ENCODE data around the gene SOX9. TPM values are rescaled to one million over a fixed set of nuclear protein-coding genes. Genes with fewer than 3 reads are reported as not detected.
A peak's percentile ranks its signal among the peaks of the same experiment; 100 is the strongest.

The SOX9 gene
- total RNA-seq, 6 experiments from 2014 or later: 0.71 to 4.2 (median 1.00) TPM

- DNase-seq: peak; percentile 62
- H3K27ac Mint-ChIP-seq: no peak overlapping the region; the same call in 1 of the 2 replicates
- peaks cover 45% of the 10 kb centered on the region for H3K4me1 Mint-ChIP-seq (ENCODE audit: low read depth)
- peaks cover 41% of the 10 kb centered on the region for H3K27me3 Mint-ChIP-seq (ENCODE audit: insufficient read depth)
- peaks cover 4% of the 10 kb centered on the region; the same call in 1 of the 2 replicates for H3K9me3 Mint-ChIP-seq
- peak overlapping the region; percentile 93 for H3K4me3 Mint-ChIP-seq
- peaks cover 12% of the 10 kb centered on the region; the same call in 1 of the 2 replicates for H3K36me3 Mint-ChIP-seq (ENCODE audit: low read depth)
- no peak for TF ChIP-seq CTCF (IDR thresholded peaks at IDR 0.05)
Measured at GRCh38 chr17:72119873-72120641, 763 bp upstream of the SOX9 start.

GRCh38 chr17:72121164-72122009, 567 bp downstream of the SOX9 start:
- DNase-seq: peak; percentile 26
- TF ChIP-seq CTCF (IDR thresholded peaks at IDR 0.05): peak; percentile 39; the same call in 1 of the 2 replicates
- Mint-ChIP-seq H3K4me3 (peak overlapping the region; percentile 93), H3K27ac (peak overlapping the region; percentile 37; the same call in 1 of the 2 replicates), H3K9me3 (peaks cover 2% of the 10 kb centered on the region; the same call in 1 of the 2 replicates), H3K4me1 (ENCODE audit: low read depth) (peaks cover 56% of the 10 kb centered on the region), H3K36me3 (ENCODE audit: low read depth) (peaks cover 12% of the 10 kb centered on the region; the same call in 1 of the 2 replicates), H3K27me3 (ENCODE audit: insufficient read depth) (peaks cover 32% of the 10 kb centered on the region)

GRCh38 chr17:72122010-72122764, 1.4 kb downstream of the SOX9 start:
- Mint-ChIP-seq H3K27ac (peak overlapping the region; percentile 37; the same call in 1 of the 2 replicates), H3K27me3 (ENCODE audit: insufficient read depth) (peaks cover 24% of the 10 kb centered on the region), H3K36me3 (ENCODE audit: low read depth) (peaks cover 12% of the 10 kb centered on the region; the same call in 1 of the 2 replicates), H3K4me3 (peak overlapping the region; percentile 93), H3K4me1 (ENCODE audit: low read depth) (peaks cover 64% of the 10 kb centered on the region), H3K9me3 (no peaks in the 10 kb centered on the region; the same call in 1 of the 2 replicates)
- DNase-seq: no peak
- no peak for TF ChIP-seq CTCF (IDR thresholded peaks at IDR 0.05)

GRCh38 chr17:72122765-72123529, 2.1 kb downstream of the SOX9 start:
- Mint-ChIP-seq H3K9me3 (no peaks in the 10 kb centered on the region), H3K27me3 (ENCODE audit: insufficient read depth) (peaks cover 17% of the 10 kb centered on the region), H3K4me3 (peak overlapping the region; percentile 93), H3K4me1 (ENCODE audit: low read depth) (peaks cover 69% of the 10 kb centered on the region), H3K27ac (no peak overlapping the region; the same call in 1 of the 2 replicates), H3K36me3 (ENCODE audit: low read depth) (peaks cover 12% of the 10 kb centered on the region; the same call in 1 of the 2 replicates)
- no peak for TF ChIP-seq CTCF (IDR thresholded peaks at IDR 0.05)
- DNase-seq: peak; percentile 15

Measured in HFFc6 (cell line).